Ishikawa (cell line): Measurements from ENCODE around the gene STAT1.

ENCODE experiments used
- CEBPB ChIP-seq: IDR thresholded peaks from 2 replicates; pipeline ENCODE4 v1.6.1; 2012
- CREB1 ChIP-seq: IDR thresholded peaks from 2 replicates; pipeline ENCODE4 v1.6.1; 2012; ENCODE audit warnings: low read depth
- EGR1 ChIP-seq: IDR thresholded peaks from 2 replicates; pipeline ENCODE4 v1.6.1; 2012
- EP300 ChIP-seq: IDR thresholded peaks from 2 replicates; pipeline ENCODE4 v1.6.1; 2012; ENCODE audit warnings: borderline replicate concordance
- FOXM1 ChIP-seq: IDR thresholded peaks from 2 replicates; pipeline ENCODE4 v1.6.1; 2012; ENCODE audit warnings: low read depth, borderline replicate concordance
- MAX ChIP-seq: IDR thresholded peaks from 2 replicates; pipeline ENCODE4 v1.6.1; 2012
- NFIC ChIP-seq: IDR thresholded peaks from 2 replicates; pipeline ENCODE4 v1.6.1; 2012
- RAD21 ChIP-seq: IDR thresholded peaks from 2 replicates; pipeline ENCODE4 v1.6.1; 2012; ENCODE audit warnings: low read depth
- REST ChIP-seq: IDR thresholded peaks from 2 replicates; pipeline ENCODE4 v1.6.1; 2012; ENCODE audit warnings: low read depth, mild to moderate bottlenecking
- TAF1 ChIP-seq: IDR thresholded peaks from 2 replicates; pipeline ENCODE4 v1.6.1; 2012; ENCODE audit warnings: low read depth, mild to moderate bottlenecking
- TCF12 ChIP-seq: IDR thresholded peaks from 2 replicates; pipeline ENCODE4 v1.6.1; 2012; ENCODE audit warnings: low read depth
- TEAD4 ChIP-seq: IDR thresholded peaks from 2 replicates; pipeline ENCODE4 v1.6.1; 2012
- USF1 ChIP-seq: IDR thresholded peaks from 2 replicates; pipeline ENCODE4 v1.6.1; 2012
- YY1 ChIP-seq: IDR thresholded peaks from 2 replicates; pipeline ENCODE4 v1.6.1; 2012; ENCODE audit warnings: low read depth
- ZBTB7A ChIP-seq: IDR thresholded peaks from 2 replicates; pipeline ENCODE4 v1.6.1; 2012; ENCODE audit warnings: low read depth

STAT1 gene

GRCh38 chr2:191059308-191059707 is 45.3 kb upstream of the STAT1 start:
- TF ChIP-seq CEBPB (no peak), EGR1 (no peak), TCF12 (no peak), TAF1 (no peak), FOXM1 (no peak), USF1 (no peak), NFIC (no peak), RAD21 (no peak), CREB1 (no peak), TEAD4 (no peak), MAX (no peak), REST (no peak), ZBTB7A (no peak)

- no peak for TF ChIP-seq EGR1
- no peak for TF ChIP-seq REST
- no peak for TF ChIP-seq CREB1
- TF ChIP-seq TAF1: no peak
- TF ChIP-seq NFIC: no peak
Measured at GRCh38 chr2:191056228-191056627, 42.3 kb upstream of the STAT1 start.

- TF ChIP-seq EGR1 (no peak), ZBTB7A (no peak), EP300 (no peak), FOXM1 (no peak)
Measured at GRCh38 chr2:191053256-191053655, 39.3 kb upstream of the STAT1 start.

GRCh38 chr2:191051825-191052778 is 38.1 kb upstream of the STAT1 start:
- TF ChIP-seq RAD21 (peak; percentile 76), NFIC (no peak)

GRCh38 chr2:191051177-191051576 is 37.2 kb upstream of the STAT1 start:
- no peak for TF ChIP-seq REST
- TF ChIP-seq FOXM1: no peak
- TF ChIP-seq RAD21: no peak
- no peak for TF ChIP-seq TEAD4
- no peak for TF ChIP-seq EP300
- no peak for TF ChIP-seq ZBTB7A
- no peak for TF ChIP-seq EGR1
- TF ChIP-seq TCF12: no peak
- no peak for TF ChIP-seq CEBPB
- TF ChIP-seq TAF1: no peak
- no peak for TF ChIP-seq NFIC
- no peak for TF ChIP-seq YY1
- TF ChIP-seq USF1: no peak
- TF ChIP-seq CREB1: no peak
- TF ChIP-seq MAX: no peak
